HG03135 (cell line): ENCODE results near the gene CRIP2.

ENCODE experiments used
- ATAC-seq: cut with Tn5 transposase; IDR thresholded peaks from one replicate; pipeline ENCODE4 v1.9.1; 2021; ENCODE audit warnings: mild to moderate bottlenecking, moderate library complexity; ENCODE audit not compliant: unreplicated experiment

CRIP2 gene

DNA sequence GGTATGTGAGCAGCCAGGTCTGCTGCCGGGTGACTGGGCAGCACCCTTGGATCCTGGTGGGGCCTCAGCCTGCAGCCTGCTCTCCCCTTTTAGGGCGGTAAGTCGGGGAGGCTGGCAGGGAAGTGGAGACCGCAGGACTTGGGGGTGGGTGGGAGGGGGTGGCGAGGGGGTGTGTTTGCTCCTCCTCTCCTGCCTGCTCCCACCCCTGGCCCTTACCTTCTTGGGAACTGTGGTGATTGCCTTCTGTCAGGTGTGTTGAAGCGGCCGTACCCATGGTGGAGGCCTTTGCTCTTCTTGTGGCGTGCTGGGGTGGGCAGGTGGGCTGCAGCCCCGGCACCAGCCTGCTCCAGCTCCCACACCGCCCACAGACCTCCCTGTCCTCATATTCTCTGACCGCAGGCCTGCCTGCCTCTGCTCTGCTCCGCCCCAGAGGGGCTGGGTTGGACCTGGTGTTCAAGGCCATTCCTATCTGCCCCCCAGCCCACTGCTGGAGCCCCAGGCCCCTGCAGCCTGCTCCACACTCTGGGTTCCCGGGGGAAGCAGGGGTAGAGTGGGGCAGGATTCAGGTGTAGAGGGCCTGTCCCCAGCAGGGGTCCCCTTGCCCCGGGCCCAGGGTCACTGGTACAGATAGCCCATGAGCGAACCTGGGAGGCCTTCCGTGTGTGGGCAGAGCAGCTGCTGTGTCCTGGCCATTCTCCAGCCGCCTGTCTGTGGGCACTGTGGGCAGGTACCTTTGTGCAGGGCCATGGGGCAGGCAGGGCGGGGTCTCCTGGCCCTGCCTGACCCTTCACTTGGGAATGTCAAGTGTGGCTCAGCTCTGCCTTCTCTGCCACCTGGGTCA is 21.6 kb downstream of the CRIP2 start:
- ATAC-seq, result no peak

GRCh38 chr14:105496831-105497591 is 22.4 kb downstream of the CRIP2 start:
- no peak for ATAC-seq

DNA sequence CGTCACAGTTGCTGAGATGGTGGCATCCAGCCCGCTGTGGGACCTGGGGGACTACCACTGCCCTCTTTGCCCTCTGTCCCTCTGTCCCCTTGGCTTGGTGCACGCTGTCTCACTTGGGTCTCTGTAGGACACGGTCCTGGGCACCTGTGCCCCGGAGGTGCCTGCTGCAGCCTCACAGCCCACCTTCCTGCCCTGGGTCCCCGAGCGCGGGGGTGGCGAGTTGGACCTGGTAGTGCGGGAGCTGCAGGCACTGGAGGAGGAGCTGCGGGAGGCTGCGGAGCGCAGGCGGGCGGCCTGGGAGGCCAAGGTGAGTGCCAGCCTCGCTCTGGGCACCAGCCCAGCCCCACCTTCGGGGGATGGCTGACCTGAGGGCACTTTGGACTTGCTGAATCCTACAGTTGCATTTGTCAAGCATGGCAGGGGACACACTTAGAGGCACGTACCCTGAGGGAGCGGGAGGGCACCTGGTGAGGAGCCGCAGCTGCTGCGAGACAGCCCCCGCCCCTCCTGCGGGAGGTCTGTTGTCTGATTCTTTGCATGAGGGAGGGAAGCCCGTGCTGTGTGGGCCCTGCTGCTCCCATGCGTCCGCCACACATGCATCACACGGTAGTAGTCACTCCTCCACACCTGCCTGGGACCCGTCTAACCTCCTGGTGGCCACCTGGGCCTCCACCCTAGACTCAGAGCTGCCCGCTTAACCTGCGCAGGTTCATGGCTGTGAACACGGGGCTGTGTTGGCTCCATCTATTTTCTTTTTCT is 23.2 kb downstream of the CRIP2 start:
- no peak for ATAC-seq

- ATAC-seq, result no peak
These were observed 24.0 kb downstream of the CRIP2 start for GRCh38 chr14:105498430-105499255.

GRCh38 chr14:105499256-105500035 is 24.8 kb downstream of the CRIP2 start:
- no peak for ATAC-seq

GRCh38 chr14:105500036-105500725 is 25.6 kb downstream of the CRIP2 start:
- ATAC-seq, result no peak

GRCh38 chr14:105500726-105501101 is 26.1 kb downstream of the CRIP2 start:
- no peak for ATAC-seq

DNA sequence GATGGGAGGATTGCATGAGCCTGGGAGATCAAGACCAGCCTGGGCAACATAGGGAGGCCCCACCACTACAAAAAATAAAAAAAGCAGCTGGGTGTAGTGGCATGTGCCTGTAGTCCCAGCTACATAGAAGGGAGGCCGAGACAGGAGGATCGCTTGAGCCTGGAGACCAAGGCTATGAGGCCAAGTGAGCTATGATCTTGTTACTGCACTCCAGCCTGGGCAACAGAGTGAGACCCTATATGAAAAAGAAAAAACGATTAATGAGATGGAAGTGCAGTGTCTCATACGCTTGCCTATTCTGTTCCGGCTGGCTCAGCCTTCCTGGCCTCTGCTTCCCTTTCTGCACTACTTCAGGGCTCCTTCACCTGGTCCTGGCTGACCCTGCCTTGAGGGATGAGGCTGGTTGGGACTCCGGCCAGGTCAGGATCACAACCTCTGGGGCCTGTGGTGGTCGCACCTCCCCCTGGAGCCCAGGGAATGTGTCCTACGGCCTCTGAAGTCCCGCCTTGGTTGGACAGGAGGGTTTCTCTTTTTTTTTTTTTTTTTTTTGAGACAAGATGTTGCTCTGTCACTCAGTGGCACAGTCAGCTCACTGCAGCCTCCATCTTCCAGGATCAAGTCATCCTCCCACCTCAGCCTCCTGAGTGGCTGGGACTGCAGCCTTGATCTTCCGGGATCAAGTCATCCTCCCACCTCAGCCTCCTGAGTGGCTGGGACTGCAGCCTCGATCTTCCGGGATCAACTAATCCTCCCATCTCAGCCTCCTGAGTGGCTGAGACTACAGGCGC is 27.1 kb downstream of the CRIP2 start:
- no peak for ATAC-seq

GRCh38 chr14:105502446-105503295 is 28.1 kb downstream of the CRIP2 start:
- ATAC-seq, result no peak

DNA sequence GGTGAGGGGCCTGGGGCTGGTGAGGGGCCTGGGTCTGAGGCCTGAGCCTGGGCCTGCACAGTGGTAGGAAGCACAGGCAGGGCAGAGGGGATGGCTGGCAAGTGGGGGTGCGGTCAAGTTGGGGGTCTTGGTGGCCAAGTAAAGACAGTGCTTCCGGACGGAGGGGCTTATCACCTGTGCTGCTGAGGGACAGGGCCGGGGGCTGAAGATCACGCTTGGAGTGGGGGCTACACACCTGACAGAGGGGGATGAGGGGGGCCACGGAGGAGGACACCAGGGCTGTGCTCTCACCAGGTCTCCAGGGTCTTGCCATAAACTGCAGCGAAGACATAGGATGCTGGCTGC is 28.6 kb downstream of the CRIP2 start:
- ATAC-seq, result no peak

GRCh38 chr14:105503935-105504692 is 29.5 kb downstream of the CRIP2 start:
- no peak for ATAC-seq

DNA sequence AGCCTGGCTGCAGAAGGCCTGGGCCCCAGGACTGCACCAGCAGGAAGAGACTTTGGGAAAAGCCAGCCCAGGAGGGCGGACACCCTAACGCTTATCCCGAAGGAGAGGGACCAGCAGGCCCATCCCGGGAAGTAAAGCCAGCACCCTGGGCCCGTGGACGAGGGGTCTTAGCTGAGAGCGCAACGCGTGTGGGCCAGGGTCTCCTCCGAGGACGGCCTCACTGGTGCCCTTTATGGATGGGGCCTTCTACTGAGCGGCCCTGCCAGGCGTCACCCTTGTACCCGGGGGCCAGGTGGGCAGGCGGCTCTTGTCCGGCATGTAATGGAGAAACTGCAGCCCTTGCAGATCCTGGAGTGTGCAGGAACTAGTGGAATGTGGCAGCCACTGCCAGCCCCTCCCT is 30.5 kb downstream of the CRIP2 start:
- ATAC-seq, result no peak

DNA sequence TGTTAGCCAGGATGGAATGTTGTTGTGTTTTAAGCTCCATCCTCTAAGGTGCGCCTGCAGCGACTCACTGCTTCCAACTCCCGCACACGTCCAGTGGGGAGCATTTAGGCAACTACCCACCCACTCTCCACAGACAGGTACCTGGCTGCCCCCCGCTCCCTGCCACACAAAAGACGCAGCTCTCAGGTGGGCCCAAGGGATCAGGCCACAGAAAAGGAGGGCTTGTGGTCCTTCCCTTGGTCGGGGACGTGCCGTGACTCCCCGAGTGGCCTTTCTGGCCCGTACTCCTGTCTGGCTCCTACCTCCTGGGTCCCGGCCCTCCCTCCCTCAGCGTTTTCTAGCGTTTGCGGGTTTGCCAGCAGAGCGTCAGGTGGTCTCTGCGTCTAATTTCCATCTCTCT is 32.6 kb downstream of the CRIP2 start:
- ATAC-seq, result no peak

DNA sequence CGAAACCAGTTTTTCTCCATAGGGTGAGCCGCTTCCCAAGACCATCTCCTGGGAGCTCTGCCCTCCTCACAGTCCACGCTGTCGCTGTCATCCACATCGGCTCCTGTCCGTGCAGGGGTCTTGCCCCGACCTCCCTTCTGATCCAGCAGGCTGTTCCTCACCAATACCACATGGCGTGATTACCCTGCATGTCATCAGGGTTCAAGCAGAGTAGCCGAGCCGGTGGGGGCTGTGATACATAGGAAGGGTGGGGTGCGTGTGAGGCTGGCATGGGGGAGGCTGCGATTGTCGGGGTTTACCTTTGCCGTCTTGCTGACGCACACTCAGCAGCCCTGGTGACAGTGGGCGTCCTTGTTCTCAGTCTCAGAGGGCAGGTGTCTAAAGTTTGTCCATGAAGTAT is 33.4 kb downstream of the CRIP2 start:
- no peak for ATAC-seq

DNA sequence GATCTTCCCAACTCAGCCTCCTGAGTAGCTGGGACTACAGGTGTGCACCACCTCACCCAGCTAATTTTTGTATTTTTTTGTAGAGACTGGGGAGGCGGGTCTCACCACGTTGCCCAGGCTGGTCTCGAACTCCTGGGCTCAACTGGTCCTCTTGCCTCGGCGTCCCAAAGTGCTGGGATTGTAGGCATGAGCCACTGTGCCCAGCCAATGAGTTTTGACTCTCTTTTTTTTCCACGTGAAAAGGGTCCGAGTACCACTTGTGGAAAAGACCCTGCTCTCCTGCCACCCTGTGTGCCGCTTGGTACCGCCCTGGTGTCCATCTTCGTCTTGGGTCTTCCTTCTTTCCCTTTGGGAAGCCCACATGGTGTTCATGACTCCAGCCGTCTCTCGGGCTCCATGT is 34.0 kb downstream of the CRIP2 start:
- ATAC-seq, result no peak

DNA sequence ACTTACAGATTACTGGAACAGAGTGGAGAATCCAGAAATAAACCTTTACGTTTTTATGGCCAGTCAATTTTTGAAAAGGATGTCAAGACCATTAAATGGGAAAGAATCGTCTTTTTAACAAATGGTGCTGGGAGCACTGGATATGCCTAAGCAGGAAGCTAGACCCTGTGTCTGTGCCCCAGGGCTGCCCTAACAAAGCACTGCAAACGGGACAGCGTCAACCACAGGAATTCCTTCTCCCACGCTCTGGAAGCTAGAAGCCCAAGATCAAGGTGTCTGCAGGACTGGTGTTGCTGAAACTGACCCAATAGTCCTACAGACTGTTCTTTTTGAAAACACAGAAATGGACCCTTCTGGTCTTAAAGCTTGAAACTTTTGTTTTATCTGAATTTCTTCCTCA is 42.5 kb downstream of the CRIP2 start:
- ATAC-seq, result no peak
